Fibroblast of skin of right biceps (primary cell): ENCODE measurements around the gene MARK4.
"Not testable (repeated sequence)": the region's sequence is repeated elsewhere in the genome, so short reads cannot be mapped to it uniquely, and the experiment has no call there.

Source experiments
- DNase-seq: peaks from one replicate; pipeline ENCODE4 v3.0.0-alpha.2; 2013

The MARK4 gene

DNA sequence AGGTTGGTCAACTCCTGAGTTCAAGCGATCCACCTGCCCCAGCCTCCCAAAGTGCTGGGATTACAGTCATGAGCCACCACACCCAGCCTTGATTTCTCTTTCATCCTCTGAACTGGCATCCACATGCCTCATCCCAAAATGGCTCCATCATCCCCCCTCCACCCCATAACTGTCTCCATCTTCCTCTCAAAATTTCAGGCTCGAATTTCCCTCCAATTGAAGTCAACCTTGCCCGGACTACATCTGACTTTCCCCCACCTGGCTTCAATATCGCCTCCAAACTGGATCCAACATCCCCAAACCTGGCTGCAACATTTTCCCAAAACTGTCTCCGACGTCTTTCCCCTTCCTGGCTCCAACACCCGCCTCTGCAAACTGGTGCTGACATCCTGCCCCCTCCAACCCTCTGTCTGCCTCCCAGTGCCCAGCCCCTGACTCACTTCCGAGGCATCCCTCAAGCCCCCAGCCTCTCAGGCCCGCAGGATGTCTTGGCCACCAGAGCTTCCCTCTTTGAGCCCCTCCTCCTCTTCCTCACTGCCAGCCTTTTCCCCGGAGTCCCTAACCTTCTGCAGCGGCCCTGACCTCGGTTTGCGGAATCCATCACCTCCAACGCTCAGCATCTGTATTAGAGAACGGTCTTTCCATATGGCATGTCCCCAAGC lies 6.8 kb upstream of the MARK4 start:
- no peak for DNase-seq

DNA sequence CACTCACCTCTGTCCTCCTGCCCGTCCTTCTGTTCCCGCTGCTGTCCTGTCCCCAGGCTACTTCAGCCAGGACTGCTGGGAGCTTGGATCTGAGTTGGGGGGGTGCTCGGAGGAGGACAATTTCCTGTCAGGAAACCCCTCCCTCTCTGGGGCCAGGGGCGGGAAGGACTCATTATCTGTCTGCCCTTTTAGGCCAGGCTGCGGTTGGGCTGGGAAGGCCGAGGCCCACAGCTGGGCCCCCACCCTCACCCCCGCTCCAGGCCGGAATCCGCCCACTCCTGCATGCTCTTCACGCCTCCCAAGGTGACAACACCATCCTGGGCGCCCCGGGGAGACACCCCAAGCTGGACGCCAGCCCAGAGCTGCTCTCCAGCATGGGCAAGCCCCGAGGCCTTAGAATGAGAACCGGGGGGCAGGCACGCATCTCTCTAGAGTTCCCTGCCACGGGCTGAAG lies 5.7 kb upstream of the MARK4 start, which contains the start of gene EXOC3L2:
EXOC3L2 (minus strand) TSS at position 74 of the 454 bp plus-strand sequence. CDS start 6,362 bp downstream, outside the sequence.
- DNase-seq: no peak

DNA sequence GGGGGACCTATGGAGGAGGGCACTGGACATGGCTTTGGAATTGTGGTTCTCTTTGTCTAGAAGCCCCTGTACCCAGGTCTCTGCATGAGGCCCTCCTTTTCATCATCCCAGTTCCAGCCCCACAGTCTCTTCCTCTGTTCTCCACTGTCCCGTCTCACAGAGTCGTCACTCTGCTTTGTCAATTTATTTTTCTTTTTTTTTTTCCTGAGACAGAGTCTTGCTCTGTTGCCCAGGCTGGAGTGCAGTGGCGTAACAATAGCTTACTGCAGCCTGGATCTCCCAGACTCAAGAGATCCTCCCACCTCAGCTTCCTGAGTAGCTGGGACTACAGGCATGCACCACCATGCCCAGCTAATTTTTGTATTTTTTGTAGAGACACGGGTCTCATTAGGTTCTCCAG lies 5.2 kb upstream of the MARK4 start:
- no peak for DNase-seq

DNA sequence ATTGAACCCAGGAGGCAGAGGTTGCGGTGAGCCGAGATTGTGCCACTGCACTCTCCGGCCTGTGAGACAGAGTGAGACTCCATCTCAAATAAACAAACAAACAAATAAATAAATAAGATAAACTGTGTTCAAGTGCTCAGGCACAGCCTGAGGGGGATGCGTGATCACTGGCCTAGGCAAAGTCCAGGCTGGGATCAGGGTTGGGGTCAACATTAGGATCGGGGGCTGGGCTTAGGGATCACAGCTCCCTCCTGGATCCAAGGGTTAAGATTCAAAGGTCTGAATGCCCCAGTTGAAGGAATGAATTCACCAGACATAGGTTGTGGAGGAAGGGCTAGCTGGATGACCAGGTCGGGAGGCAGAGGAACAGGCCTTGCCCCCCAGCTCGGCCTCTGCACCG lies 3.9 kb upstream of the MARK4 start:
- DNase-seq: no peak

DNA sequence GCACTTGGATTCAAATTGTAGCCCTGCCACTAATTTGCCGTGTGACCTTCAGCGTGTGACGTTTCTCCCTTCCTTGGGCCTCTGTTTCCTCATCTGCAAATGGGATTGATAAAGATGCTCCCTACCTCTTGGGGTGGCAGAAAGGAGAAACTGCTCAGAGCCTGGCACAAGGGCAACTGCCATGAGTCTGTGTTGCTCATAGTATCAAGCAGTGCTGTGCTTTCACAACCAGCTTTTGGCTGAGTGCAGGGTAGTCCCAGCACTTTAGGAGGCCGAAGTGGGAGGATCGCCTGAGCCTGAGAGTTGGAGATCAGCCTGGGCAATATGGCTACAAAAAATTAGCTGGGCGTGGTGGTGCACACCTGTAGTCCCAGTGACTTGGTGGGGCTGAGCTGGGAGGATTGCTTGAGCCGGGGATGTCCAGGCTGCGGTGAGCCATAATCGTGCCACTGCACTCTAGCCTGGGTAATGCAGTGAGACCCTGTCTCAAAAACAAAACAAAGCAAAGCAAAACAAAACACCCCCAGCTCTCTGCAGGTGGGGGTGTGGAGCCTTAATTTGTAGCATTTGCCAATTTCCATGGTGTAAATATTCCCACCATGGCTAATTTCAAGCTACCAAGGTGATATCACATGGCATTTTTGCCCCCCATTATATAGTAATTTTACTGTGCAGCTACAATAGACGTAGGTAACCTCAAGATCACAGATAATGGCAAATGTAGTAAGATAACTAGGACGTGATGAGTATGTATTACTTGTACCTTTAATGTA lies 1.6 kb upstream of the MARK4 start:
- DNase-seq: no peak

DNA sequence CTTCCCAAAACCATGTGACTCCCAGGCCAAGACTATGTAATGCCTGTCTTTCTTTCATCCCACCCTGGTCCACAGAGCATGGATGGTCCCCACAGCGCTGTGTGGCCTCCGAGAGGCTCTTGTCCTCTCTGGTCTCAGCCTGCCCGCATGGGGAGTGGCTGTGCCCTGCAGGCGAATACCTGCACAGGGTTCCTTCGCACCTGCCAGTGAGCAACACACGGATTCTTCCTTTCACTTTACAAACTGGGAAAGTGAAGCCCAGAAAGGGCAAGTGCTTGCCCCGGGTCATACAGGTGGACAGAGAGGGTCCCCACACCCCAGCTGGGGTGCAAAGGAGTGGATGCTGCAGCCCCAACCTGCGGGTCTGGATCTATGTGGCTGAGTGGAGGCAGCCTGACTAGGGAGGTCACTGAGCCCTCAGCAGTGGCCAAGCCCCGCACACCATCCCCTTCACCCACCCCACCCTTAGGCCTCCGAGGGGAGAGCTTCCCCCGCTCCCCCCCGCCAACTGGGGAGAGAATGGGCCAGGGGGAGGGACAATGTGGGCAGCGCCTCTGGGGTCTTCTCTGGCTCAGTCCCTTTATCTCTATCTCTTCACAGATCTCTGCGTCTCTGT lies 747 bp upstream of the MARK4 start:
- DNase-seq: no peak

DNA sequence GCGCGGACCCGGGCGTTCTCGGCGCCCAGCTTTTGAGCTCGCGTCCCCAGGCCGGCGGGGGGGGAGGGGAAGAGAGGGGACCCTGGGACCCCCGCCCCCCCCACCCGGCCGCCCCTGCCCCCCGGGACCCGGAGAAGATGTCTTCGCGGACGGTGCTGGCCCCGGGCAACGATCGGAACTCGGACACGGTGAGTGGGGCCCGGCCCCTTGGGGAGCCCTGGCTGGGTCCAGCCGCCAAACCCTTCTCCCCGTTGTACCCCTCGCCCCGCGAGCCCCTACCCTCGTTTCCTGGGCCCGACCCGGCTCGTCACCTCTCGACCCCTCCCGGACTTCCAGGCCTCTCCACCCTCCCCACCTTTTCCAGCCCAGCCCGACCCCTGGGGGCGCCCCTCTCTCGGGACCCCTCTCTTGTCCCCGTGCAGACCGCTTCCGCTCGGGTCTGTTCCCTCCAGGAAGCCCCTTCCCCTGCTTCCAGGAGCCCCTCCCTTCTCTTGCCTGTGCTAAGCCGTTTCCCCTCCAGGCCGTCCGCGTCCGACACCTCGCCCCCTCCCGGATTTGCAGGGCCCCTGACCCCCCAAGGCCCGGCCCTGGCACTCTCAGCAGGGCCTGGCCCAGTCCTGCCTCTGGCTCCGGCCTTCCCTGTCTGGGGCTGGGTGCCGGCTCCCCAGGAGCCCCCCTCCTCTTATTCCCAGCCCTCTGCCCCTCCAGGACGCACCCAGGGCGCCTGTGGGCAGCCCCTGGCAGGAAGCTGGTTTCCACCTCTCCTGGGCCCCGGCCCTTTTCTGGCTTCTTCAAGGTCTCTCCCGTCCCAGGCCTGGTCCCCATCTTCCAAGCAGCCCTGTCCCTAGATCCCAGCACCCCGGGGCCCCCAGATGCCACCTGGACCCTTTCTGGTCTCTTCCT lies 632 bp downstream of the MARK4 start:
- no peak for DNase-seq

DNA sequence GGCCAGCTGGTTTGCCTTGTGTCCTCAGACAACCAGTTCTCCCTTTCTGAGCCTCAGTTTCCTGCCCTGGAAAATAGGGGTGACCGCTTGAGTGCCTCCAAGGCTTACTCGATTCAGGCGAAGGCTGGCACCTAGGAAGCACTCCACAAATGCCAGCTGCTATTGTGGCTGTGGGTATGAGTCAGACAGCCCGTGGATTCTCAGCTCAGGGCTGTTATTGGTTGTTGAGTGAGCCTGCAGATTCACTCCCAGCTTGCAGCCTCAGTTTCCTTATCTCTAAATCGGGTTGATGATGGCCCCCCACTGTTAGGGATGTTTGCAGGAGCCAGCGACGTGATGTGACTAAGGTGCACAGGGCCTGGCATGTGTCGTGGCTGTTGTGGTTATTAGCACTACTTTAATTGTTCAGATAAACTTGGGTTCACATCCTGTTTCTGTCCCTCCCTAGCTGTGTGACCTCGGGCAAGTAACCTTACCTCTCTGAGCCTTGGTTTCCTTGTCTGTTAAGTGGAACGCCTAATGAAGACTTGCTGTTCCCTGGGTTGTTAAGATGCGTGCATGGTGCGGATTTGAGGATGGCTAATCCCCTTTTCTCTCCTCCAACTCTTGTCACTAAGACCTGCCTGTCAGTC lies 2.4 kb downstream of the MARK4 start:
- no peak for DNase-seq

DNA sequence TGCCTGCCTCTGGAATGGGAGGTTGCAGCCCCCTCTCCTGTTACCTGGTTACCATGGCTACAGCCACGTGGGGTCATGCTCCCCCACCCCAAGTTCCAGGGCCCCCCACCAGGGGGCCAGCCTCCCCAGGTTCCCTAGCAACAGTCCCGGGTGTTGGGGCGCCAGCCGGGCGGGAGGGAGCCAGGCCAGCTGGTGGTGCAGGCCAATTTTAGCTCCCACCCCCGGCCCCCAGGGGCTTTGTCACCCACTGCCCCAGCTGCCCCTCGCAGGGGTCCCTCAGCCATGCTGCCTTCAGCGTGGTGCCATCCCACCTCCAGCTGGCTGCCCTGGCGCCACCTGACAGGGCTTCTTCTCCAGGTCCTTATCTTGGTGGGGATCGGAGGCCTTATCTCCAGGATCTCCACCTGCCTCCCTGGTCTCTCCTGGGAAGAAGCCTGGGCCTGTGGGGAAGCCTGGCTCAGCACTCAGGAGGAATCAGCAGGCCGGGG lies 3.0 kb downstream of the MARK4 start:
- DNase-seq: no peak

DNA sequence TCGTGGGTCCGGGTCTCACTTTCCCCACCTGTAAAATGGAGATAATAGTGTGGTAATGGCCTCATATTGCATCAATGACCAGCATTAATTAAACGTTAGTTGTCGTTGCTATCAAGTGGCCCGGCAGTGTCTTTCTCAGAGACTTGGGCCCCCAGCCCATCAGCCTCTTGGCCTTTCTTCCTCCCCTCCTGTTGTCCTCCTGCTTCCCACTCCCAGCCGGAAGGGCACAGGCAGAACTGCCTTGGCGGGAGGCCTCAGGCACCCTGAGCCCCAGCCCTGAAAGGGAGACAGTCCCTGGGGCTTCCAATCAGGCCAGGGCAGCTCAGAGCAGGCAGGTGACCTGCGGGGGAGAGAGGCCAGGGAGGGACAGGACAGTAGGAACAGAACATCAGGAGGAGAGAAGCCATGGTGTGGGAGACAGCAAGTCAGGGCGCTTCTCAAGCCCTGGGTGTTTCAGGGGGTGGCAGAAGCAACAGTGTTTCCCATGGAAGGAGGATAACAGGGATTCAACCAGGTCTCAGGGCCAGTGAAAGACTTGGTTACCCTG lies 4.6 kb downstream of the MARK4 start:
- no peak for DNase-seq

DNA sequence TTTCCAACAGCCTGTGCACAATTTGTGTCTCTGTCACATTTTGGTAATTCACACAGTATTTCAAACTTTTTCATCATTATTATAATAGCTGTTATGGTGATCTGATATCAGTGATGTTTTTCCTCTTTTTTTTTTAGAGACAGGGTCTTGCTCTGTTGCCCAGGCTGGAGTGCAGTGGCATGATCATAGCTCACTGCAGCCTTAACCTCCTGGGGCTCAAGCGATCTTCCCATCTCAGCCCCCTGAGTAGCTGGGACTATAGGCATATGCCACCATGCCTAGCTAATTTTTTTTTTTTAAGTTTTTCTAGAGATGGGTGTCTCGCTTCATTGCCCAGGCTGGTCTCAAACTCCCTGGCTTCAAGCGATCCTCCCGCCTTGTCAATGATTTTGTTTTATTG lies 5.8 kb downstream of the MARK4 start:
- no peak for DNase-seq

DNA sequence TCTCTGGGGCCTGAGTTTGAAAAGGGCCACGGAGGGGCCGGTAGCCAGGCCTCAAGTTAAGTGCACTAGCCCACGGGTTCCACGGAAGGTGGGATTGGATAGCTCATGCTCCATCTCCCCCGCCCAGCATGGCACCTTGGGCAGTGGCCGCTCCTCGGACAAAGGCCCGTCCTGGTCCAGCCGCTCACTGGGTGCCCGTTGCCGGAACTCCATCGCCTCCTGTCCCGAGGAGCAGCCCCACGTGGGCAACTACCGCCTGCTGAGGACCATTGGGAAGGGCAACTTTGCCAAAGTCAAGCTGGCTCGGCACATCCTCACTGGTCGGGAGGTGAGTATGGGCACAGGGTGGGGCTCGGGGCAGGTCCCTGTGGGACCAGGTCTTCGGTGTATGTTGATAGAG lies 7.8 kb downstream of the MARK4 start:
- no peak for DNase-seq

DNA sequence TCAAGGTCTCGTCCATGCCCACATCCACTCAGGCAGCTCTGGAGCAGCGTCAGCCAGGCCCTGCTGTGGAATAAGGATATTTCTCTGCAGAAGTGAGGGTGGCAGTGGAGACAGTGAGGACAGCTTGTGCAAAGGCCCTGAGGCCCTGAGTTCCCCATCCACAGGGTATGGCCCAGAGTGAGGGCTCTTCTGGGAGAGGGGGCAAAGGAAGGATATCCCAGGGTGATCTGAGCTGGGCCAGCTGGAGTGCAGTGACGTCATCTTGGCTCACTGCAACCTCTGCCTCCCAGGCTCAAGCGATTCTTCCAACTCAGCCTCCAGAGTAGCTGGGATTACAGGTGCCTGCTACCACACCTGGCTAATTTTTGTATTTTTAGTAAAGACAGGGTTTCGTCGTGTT lies 11.5 kb downstream of the MARK4 start:
- DNase-seq: no peak

DNA sequence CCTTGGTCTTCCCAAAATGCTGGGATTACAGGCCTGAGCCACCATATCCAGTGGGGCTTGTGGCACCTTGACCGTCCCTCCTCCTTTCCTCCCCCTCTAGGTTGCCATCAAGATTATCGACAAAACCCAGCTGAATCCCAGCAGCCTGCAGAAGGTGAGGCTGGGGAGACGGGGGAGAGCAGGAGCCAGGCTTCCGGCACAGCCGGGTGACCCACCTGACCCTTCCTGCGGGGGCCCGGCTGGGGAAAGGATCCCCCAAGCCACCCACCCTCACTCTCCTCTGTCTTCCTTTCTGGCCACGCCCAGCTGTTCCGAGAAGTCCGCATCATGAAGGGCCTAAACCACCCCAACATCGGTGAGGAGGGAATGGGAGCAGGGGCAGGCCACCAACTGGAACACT lies 11.9 kb downstream of the MARK4 start:
- DNase-seq: no peak

DNA sequence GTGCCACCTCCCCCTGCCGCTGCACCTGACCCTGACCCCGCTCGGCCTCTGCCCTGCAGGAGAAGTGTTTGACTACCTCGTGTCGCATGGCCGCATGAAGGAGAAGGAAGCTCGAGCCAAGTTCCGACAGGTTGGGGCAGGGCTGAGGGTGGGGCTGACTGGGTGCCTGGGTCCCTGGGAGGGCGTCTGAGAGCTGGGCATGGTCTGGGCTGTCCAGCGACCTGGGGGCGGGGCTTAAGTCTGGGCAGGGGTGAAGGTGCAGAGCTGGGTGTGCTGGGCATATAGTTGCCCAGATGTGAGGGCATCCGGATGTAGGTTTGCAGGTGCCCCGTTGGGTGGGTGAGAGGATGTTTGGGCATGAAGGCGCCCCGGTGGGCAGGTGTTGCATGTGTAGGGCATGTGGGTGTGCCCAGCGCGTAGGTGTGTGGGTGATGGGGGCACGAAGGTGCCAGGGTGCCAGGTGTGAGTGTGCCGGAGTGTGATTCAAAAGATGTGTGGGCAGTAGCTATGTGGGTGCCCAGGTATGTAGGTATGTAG lies 13.8 kb downstream of the MARK4 start:
- DNase-seq: no peak

DNA sequence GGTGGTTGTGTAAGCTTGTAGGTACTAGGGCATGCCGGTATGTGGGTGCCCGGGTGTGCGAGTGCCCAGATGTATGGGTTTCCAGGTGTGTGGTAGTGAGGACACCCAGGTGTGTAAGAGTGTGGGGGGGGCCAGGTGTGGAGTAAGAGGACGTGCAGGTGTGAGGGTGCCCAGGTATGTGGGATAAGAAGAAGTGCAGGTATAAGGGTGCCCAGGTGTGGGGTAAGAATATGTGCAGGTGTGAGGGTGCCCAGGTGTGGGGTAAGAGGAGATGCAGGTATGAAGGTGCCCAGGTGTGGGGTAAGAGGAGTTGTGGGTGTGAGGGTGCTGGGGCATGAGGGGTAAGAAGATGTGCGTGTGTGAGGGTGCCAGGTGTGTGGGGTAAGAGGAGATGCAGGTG lies 14.3 kb downstream of the MARK4 start:
- DNase-seq: no peak

DNA sequence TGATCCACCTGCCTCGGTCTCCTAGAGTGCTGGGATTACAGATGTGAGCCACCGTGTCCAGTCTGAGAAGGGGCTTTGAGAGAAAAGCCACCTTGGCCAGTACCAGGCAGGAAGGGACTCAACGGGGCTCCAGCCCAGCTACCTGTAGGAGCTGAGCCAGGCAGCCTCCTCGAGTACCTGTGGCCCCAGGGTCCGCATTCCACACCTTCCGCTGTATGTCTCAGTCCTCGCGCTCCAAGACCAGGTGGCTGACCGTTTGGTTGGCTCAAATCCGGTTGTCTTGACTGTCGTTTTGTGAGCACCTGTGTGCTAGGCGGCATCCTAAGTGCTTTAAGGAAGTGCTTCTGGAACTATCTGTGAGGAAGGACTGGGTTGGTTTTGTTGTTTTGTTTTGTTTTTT lies 16.2 kb downstream of the MARK4 start:
- DNase-seq: no peak

DNA sequence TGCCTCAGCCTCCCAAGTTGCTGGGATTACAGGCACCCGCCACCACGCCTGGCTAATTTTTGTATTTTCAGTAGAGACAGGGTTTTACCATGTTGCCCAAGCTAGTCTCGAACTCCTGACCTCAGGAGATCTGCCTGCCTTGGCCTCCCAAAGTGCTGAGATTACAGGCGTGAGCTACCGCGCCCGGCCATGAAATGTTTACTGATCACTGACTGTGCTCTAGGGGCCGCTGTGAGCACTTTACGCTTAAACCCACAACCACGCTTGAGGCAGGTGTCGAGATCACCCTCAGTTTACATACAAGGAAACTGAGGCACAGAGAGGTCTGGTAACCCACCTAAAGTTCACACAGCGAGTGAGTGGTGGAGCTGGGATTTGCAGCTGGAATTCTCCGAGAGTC lies 18.9 kb downstream of the MARK4 start:
- DNase-seq: not testable (repeated sequence)

DNA sequence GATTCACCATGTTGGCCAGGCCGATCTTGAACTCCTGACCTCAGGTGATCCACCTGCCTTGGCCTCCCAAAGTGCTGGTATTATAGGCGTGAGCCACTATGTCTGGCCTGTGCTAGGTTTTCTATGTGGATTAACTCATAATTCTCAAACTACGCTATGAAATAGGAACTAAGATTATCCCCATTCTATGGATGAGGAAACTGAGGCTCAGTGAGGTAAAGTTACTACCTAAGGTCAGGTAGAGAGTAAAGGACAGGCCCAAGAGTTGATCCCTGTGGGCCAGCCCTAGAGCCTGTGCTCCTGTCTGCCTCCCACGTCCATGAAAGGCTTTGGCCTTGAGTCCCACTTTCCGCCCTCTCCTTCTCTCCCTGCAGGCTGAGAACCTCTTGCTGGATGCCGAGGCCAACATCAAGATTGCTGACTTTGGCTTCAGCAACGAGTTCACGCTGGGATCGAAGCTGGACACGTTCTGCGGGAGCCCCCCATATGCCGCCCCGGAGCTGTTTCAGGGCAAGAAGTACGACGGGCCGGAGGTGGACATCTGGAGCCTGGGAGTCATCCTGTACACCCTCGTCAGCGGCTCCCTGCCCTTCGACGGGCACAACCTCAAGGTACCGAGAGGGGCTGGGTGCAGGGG lies 20.1 kb downstream of the MARK4 start:
- no peak for DNase-seq

DNA sequence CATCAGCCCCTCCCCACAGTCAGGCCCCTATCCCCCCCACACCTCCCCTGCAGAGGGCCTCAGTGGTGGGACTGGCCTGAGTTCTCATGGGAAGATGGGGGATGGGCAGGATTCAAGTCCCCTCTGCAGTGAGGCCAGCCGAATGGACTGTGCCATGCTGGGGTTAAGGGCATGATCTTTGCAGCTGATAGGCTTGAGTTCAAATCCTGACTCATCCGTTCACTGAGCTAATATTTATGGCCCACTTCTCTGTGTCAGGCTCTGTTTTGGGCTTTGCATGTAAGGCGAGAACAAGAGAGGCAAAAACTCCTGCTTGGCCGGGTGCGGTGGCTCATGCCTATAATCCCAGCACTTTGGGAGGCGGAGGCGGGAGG lies 20.7 kb downstream of the MARK4 start:
- no peak for DNase-seq

DNA sequence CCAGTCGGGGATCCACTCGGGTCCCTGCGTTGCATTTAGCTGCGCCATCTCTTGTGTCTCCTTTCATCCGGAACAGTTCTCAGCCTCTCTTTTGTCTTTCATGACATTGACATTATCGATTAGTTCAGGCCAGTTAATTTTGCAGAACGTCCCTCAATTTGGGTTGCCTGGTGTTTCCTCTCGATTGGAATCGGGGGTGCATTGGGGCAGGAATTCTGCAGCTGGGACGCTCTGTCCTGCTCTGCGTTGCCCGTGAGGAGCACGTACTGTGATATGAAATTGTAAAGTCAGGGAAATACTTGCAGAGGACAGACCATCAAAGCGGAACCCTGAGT lies 22.4 kb downstream of the MARK4 start:
- no peak for DNase-seq
